Esophagus muscularis mucosa (tissue), 4 donors: ENCODE measurements around the gene CCDC187. TPM values are rescaled to one million over a fixed set of nuclear protein-coding genes. Genes with fewer than 3 reads are reported as not detected.

Experiments used
- DNase-seq: peaks from one replicate; pipeline ENCODE4 v3.0.0-alpha.2; 2017; ENCODE audit errors: extremely low spot score
- H3K27ac ChIP-seq, 4 donors: fragments of 200-600 bp; sonication (generic); replicated peaks in 1 of 4; 1 replicate in 3 of 4; 2 replicates in 1 of 4; pipeline ENCODE4 v1.5.1; 2016 to 2019; ENCODE audit warnings: mild to moderate bottlenecking in 1 of 4
- H3K27me3 ChIP-seq, 4 donors: fragments of 200-600 bp; sonication (generic); one replicate each; pipeline versions ENCODE4 v1.5.1 to v1.6.0; 2016 to 2019
- H3K36me3 ChIP-seq, 4 donors: fragments of 200-600 bp; sonication (generic); one replicate each; pipeline ENCODE4 v1.5.1; 2016 to 2019
- H3K4me1 ChIP-seq, 4 donors: fragments of 200-600 bp; sonication (generic); one replicate each; pipeline ENCODE4 v1.5.1; 2016 to 2019
- H3K4me3 ChIP-seq, 4 donors: fragments of 200-600 bp; sonication (generic); 1 replicate in 2 of 4; 2 replicates in 2 of 4; pipeline ENCODE4 v1.5.1; 2016 to 2019; ENCODE audit warnings: mild to moderate bottlenecking in 4 of 4, moderate library complexity in 1 of 4
- H3K9me3 ChIP-seq, 4 donors: fragments of 200-600 bp; sonication (generic); 1 replicate in 3 of 4; 2 replicates in 1 of 4; pipeline ENCODE4 v1.5.1; 2016 to 2019
- EP300 ChIP-seq: sonication (generic); formaldehyde crosslinking; IDR thresholded peaks from one replicate; pipeline ENCODE4 v1.6.1; 2017; ENCODE audit warnings: antibody characterized with exemption
- POLR2A ChIP-seq: fragments of 450-650 bp; IDR thresholded peaks from one replicate; pipeline ENCODE4 v1.6.1; 2017; ENCODE audit warnings: antibody characterized with exemption, moderate library complexity, mild to moderate bottlenecking, low read depth
- POLR2AphosphoS5 ChIP-seq, 2 donors: sonication (generic); formaldehyde crosslinking; IDR thresholded peaks; one replicate each; pipeline ENCODE4 v1.6.1; 2017; ENCODE audit warnings: antibody characterized with exemption in 2 of 2
- WGBS: methylation state at CpG from one replicate; pipeline ENCODE4 v1.1.5; 2018; 5-methylcytosine and 5-hydroxymethylcytosine counted together
- intact Hi-C: fragments of 100-400 bp; cut with DNase I; formaldehyde crosslinking; loops from one replicate; pipeline ENCODE4 v1.15.1; 2023
- total RNA-seq, 4 donors: library from RNA; depleted of rRNA; stranded (reverse); fragments of >200 nt; gene quantifications; one replicate each; pipeline versions ENCODE4 v1.1.0 to v1.2.1, GENCODE V29; 2016
- TF ChIP-seq, protein P1 (sequence below), 3 experiments: fragments of 200-600 bp in 2 of 3; fragments of 450-650 bp in 1 of 3; sonication (generic) in 2 of 3; IDR thresholded peaks; one replicate each; pipeline ENCODE4 v1.5.1; 2017 to 2019; ENCODE audit warnings: antibody characterized with exemption in 3 of 3, mild to moderate bottlenecking in 2 of 3, moderate library complexity in 1 of 3

Gene CCDC187
- total RNA-seq, 4 donors from 2014 or later: not detected

DNA sequence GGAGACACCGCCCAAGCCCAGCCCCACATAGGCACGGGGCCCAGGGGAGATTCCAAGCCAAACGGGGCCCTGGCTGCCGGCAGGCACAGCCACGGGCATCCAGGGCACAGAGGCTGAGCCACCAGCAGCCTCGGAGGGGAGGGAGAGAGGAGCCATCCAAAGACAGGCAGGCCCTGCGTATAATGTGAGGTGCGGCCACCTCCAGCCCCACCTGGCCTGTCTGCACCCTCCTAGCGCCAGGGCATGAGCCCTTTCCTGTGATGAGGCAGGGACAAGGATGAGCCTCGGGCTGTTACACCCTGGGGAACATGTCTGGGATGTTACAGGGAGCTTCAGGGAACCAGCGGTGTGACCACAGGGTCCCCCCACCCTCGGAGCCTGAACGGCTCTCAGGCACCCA is 1.1 kb upstream of the CCDC187 start:
- Histone ChIP-seq H3K4me3 (no peak overlapping the region), H3K4me1 (no peaks in the 10 kb centered on the region), H3K27ac (no peak overlapping the region), H3K27me3 (peaks cover 0 to 65% (median 0%) of the 10 kb centered on the region in 4 donors), H3K36me3 (no peaks in the 10 kb centered on the region), H3K9me3 (no peaks in the 10 kb centered on the region)
- intact Hi-C loops: no loop called here
- WGBS: no CpG with 5 or more reads among the region's 13 CpGs
- no peak for DNase-seq
- no peak for TF ChIP-seq POLR2A
- TF ChIP-seq, protein P1, sequence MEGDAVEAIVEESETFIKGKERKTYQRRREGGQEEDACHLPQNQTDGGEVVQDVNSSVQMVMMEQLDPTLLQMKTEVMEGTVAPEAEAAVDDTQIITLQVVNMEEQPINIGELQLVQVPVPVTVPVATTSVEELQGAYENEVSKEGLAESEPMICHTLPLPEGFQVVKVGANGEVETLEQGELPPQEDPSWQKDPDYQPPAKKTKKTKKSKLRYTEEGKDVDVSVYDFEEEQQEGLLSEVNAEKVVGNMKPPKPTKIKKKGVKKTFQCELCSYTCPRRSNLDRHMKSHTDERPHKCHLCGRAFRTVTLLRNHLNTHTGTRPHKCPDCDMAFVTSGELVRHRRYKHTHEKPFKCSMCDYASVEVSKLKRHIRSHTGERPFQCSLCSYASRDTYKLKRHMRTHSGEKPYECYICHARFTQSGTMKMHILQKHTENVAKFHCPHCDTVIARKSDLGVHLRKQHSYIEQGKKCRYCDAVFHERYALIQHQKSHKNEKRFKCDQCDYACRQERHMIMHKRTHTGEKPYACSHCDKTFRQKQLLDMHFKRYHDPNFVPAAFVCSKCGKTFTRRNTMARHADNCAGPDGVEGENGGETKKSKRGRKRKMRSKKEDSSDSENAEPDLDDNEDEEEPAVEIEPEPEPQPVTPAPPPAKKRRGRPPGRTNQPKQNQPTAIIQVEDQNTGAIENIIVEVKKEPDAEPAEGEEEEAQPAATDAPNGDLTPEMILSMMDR (IDR thresholded peaks at IDR 0.05): no peak
- no peak for TF ChIP-seq EP300
- TF ChIP-seq POLR2AphosphoS5 (IDR thresholded peaks at IDR 0.05): no peak

DNA sequence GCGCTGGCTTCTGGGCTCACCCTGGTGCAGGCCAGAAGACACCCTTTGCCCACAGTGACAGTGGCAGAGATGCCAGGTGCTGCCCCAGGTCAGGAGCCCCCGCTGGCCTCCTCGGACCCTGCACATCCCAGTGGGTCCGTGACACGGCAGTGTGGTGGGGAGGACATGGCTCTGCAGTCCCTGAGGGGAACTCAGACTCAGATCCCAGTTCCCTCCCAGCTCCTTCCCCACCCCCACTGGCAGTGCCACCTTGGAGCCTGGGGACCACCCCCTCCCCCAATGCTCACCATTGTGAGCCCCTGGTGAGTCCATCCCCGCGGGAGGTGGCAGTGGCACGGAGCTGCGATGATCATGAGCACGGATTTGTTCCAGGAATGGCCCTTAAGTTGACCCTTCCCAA is 562 bp upstream of the CCDC187 start:
- Histone ChIP-seq H3K9me3 (no peaks in the 10 kb centered on the region), H3K4me3 (no peak overlapping the region), H3K36me3 (no peaks in the 10 kb centered on the region), H3K4me1 (no peaks in the 10 kb centered on the region), H3K27me3 (peaks cover 0 to 65% (median 0%) of the 10 kb centered on the region in 4 donors), H3K27ac (no peak overlapping the region)
- DNase-seq: no peak
- WGBS: 60% methylated on average over 1 of the region's 10 CpGs
- TF ChIP-seq EP300 (no peak), POLR2A (no peak), POLR2AphosphoS5 (IDR thresholded peaks at IDR 0.05) (no peak)
- TF ChIP-seq, protein P1 (IDR thresholded peaks at IDR 0.05): no peak
- intact Hi-C loops: no loop called here

DNA sequence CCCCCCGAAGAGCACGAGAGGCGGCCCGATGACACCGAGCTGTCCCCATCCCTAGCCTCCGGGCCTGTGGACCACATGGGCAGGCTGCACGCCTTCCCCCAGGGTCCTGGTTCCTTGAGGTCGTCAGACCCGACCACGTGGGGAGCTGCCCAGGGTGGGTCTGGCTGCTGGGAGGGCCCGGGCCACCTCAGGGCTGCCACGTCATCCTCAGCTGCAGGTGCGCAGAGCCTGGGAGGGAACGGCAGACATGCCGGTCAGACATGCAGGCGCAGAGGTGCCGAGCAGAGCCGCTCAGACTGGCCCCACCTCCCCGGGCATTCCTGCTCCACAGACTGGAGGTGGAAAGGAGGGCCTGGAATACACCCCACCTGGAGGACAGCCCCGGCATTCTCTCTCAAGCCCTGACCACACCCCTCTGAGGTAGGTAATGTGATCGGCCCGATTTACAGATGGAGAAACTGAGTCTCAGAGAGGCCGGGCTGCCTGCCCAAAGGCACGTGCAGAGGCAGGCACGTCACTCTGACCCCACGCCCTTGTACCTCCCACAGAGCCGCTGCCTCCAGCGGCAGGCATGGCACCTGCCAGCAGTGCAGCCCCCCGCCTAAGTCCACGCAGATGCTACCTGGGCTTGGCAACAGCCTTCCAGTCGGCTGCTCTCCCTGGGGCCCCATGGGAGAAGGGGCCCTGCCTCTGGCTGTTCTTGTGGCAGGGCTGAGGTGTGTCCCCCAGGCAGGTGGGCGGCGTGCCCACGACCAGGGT is 649 bp downstream of the CCDC187 start:
- 87% methylated on average over 20 of the region's 34 CpGs for WGBS
- H3K9me3 ChIP-seq: no peaks in the 10 kb centered on the region
- TF ChIP-seq, protein P1 (IDR thresholded peaks at IDR 0.05): no peak
- TF ChIP-seq POLR2AphosphoS5 (IDR thresholded peaks at IDR 0.05) (no peak), POLR2A (no peak), EP300 (no peak)
- no peak overlapping the region for H3K27ac ChIP-seq
- no peak overlapping the region for H3K4me3 ChIP-seq
- peaks cover 0 to 68% (median 0%) of the 10 kb centered on the region in 4 donors for H3K27me3 ChIP-seq
- intact Hi-C loops: no loop called here
- no peak for DNase-seq
- H3K4me1 ChIP-seq: no peaks in the 10 kb centered on the region
- no peaks in the 10 kb centered on the region for H3K36me3 ChIP-seq

- TF ChIP-seq EP300 (no peak), POLR2AphosphoS5 (IDR thresholded peaks at IDR 0.05) (no peak), POLR2A (no peak)
- TF ChIP-seq, protein P1 (IDR thresholded peaks at IDR 0.05): no peak
- Histone ChIP-seq H3K4me1 (no peaks in the 10 kb centered on the region), H3K9me3 (no peaks in the 10 kb centered on the region), H3K4me3 (no peak overlapping the region), H3K27me3 (peaks cover 0 to 76% (median under 1%) of the 10 kb centered on the region in 4 donors), H3K27ac (no peak overlapping the region), H3K36me3 (no peaks in the 10 kb centered on the region)
- intact Hi-C loops: no loop called here
- 87% methylated on average over 11 of the region's 12 CpGs for WGBS
- DNase-seq: no peak
Observed at GRCh38 chr9:136302527-136302926, 1.4 kb downstream of the CCDC187 start.

GRCh38 chr9:136300866-136301265 is 3.0 kb downstream of the CCDC187 start:
- TF ChIP-seq POLR2A: no peak
- no peak for TF ChIP-seq POLR2AphosphoS5 (IDR thresholded peaks at IDR 0.05)
- TF ChIP-seq EP300: no peak
- TF ChIP-seq, protein P1 (IDR thresholded peaks at IDR 0.05): no peak
- Histone ChIP-seq H3K4me1 (no peaks in the 10 kb centered on the region), H3K9me3 (no peaks in the 10 kb centered on the region), H3K4me3 (no peak overlapping the region), H3K27ac (no peak overlapping the region), H3K27me3 (peaks cover 0 to 80% (median 6%) of the 10 kb centered on the region in 4 donors), H3K36me3 (no peaks in the 10 kb centered on the region)
- intact Hi-C loops: no loop called here
- WGBS: 89% methylated on average over 13 of the region's 13 CpGs
- no peak for DNase-seq
